AG09319 (cell line): Measurements from ENCODE around the gene LAGE3.

ENCODE experiments used
- DNase-seq: peaks from one replicate; pipeline ENCODE4 v3.0.0-alpha.2; 2010; ENCODE audit warnings: low read depth; ENCODE audit errors: extremely low read depth
- CTCF ChIP-seq: IDR thresholded peaks from 2 replicates; pipeline ENCODE4 v1.5.1; 2011; ENCODE audit warnings: low read depth, mild to moderate bottlenecking, inconsistent platforms, low read length, moderate library complexity

The LAGE3 gene

DNA sequence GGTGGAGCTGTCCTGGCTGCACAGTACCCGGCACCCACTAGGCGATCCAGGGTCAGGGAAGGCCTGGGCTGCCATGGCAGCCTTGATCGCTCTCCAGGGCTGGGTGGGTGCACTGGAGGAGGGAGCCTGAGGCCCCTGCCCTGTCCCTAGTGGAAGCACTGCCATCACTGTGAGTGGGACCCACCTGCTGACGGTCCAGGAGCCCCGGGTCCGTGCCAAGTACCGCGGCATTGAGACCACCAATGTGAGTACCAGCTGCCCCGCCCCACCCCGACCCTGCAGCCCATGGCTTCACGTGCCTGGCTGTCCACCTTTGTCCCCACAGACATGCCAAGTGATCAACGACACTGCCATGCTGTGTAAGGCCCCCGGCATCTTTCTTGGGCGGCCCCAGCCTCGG is 12.2 kb downstream of the LAGE3 start:
- no peak for DNase-seq
- TF ChIP-seq CTCF: no peak

DNA sequence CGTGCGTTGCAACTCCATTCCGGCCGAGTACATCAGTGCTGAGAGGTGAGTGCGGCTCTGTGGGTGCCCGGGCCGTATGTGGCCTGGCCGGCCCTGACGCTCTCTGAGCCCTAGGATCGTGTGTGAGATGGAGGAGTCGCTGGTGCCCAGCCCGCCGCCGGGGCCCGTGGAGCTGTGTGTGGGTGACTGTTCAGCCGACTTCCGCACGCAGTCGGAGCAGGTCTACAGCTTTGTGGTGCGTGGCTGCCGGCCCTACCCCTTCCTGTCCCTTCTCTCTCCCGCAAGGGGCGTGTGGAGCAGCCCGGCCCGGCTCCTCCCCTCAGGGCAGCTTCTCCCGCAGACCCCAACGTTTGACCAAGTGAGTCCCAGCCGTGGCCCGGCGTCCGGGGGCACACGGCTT is 13.0 kb downstream of the LAGE3 start:
- DNase-seq: no peak
- TF ChIP-seq CTCF: no peak

DNA sequence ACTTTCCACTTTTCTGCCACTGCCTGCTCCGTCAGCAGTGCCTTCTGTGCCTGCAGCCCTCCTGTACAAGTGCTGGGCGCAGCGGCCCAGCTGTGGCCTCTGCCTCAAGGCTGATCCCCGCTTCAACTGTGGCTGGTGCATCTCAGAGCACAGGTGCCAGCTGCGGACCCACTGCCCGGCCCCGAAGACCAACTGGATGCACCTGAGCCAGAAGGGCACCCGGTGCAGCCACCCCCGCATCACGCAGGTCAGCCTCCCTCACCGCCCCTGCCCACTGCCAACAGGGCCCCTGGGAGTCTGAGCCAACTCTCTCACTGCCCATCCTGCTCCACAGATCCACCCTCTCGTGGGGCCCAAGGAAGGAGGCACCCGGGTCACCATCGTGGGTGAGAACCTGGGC is 13.5 kb downstream of the LAGE3 start:
- TF ChIP-seq CTCF: no peak

DNA sequence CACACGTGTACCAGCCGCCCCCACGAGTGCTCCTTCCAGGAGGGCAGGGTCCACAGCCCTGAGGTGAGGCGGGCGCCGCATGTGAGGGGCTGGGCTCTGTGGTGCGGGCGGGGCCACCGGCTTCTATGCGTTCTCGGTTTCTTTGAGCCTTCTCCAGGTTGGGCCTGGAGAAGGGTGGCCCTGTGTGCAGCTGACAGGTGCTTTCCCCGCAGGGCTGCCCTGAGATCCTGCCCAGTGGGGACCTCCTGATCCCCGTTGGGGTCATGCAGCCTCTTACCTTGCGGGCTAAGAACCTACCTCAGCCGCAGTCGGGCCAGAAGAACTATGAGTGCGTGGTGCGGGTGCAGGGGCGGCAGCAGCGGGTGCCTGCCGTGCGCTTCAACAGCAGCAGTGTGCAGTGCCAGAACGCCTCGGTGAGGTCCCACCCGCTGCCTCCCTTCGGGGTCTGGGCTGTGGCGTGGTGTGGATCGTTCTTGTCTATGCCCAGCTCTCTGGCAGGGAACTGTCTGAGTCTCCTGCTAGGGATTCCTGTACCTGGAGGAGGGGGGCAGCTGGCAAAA is 14.2 kb downstream of the LAGE3 start:
- TF ChIP-seq CTCF: no peak
- DNase-seq: no peak

More for the DNA sequence above, 13.5 kb downstream of the LAGE3 start:
- DNase-seq: no peak

- no peak for DNase-seq
- no peak for TF ChIP-seq CTCF
Measured at GRCh38 chrX:154463611-154464220, 15.4 kb downstream of the LAGE3 start.

GRCh38 chrX:154462396-154462795 is 16.7 kb downstream of the LAGE3 start:
- DNase-seq: no peak
- no peak for TF ChIP-seq CTCF

DNA sequence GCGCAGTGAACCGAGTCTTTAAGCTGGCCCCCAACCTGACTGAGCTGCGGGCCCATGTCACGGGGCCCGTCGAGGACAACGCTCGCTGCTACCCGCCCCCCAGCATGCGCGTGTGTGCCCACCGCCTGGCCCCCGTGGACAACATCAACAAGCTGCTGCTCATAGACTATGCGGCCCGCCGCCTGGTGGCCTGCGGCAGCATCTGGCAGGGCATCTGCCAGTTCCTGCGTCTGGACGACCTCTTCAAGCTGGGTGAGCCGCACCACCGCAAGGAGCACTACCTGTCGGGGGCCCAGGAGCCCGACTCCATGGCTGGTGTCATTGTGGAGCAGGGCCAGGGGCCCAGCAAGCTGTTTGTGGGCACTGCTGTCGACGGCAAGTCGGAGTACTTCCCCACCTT is 18.8 kb downstream of the LAGE3 start:
- DNase-seq: no peak

More for the DNA sequence above, 18.8 kb downstream of the LAGE3 start:
- TF ChIP-seq CTCF: no peak; the same call in 1 of the 2 replicates
